Loucy (cell line): ENCODE results near the gene DLGAP1.

Source experiments
- EZH2phosphoT487 ChIP-seq: fragments of 200-600 bp; IDR thresholded peaks from 2 replicates; pipeline ENCODE4 v1.6.1; 2018; ENCODE audit warnings: antibody characterized with exemption, mild to moderate bottlenecking, moderate library complexity, borderline replicate concordance
- TF ChIP-seq, protein P1 (sequence below): fragments of 200-600 bp; sonication (generic); conservative IDR thresholded peaks from 2 replicates; pipeline ENCODE4 v1.5.1; 2014; ENCODE audit warnings: mild to moderate bottlenecking, antibody characterized with exemption, low read length

- TF ChIP-seq, protein P1, sequence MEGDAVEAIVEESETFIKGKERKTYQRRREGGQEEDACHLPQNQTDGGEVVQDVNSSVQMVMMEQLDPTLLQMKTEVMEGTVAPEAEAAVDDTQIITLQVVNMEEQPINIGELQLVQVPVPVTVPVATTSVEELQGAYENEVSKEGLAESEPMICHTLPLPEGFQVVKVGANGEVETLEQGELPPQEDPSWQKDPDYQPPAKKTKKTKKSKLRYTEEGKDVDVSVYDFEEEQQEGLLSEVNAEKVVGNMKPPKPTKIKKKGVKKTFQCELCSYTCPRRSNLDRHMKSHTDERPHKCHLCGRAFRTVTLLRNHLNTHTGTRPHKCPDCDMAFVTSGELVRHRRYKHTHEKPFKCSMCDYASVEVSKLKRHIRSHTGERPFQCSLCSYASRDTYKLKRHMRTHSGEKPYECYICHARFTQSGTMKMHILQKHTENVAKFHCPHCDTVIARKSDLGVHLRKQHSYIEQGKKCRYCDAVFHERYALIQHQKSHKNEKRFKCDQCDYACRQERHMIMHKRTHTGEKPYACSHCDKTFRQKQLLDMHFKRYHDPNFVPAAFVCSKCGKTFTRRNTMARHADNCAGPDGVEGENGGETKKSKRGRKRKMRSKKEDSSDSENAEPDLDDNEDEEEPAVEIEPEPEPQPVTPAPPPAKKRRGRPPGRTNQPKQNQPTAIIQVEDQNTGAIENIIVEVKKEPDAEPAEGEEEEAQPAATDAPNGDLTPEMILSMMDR = no peak
- TF ChIP-seq EZH2phosphoT487 = no peak
Observed at GRCh38 chr18:3710712-3711301, 744.3 kb downstream of the DLGAP1 start.
